WTC11 (cell line): ENCODE results near the gene TMEM245.

Source experiments
- MYBL2 ChIP-seq: sonication (generic); formaldehyde crosslinking; IDR thresholded peaks from 2 replicates; pipeline ENCODE4 v1.8.1; 2023; ENCODE audit warnings: mild to moderate bottlenecking, moderate library complexity, missing genetic modification reagents
- NR1H2 ChIP-seq: sonication (generic); formaldehyde crosslinking; IDR thresholded peaks from 2 replicates; pipeline ENCODE4 v1.9.0; 2021; ENCODE audit warnings: mild to moderate bottlenecking, moderate library complexity, missing genetic modification reagents
- SMAD3 ChIP-seq: sonication (generic); formaldehyde crosslinking; IDR thresholded peaks from 2 replicates; pipeline ENCODE4 v1.8.0; 2022; ENCODE audit warnings: missing genetic modification reagents, mild to moderate bottlenecking, borderline replicate concordance
- TF ChIP-seq, protein P1 (sequence below): fragments of 200-600 bp; IDR thresholded peaks from 2 replicates; pipeline ENCODE4 v1.8.0; 2022; ENCODE audit warnings: antibody characterized with exemption
- TF ChIP-seq, protein P2 (sequence below): sonication (generic); formaldehyde crosslinking; IDR thresholded peaks from 2 replicates; pipeline ENCODE4 v1.8.0; 2023; ENCODE audit warnings: mild to moderate bottlenecking, missing genetic modification reagents

DNA sequence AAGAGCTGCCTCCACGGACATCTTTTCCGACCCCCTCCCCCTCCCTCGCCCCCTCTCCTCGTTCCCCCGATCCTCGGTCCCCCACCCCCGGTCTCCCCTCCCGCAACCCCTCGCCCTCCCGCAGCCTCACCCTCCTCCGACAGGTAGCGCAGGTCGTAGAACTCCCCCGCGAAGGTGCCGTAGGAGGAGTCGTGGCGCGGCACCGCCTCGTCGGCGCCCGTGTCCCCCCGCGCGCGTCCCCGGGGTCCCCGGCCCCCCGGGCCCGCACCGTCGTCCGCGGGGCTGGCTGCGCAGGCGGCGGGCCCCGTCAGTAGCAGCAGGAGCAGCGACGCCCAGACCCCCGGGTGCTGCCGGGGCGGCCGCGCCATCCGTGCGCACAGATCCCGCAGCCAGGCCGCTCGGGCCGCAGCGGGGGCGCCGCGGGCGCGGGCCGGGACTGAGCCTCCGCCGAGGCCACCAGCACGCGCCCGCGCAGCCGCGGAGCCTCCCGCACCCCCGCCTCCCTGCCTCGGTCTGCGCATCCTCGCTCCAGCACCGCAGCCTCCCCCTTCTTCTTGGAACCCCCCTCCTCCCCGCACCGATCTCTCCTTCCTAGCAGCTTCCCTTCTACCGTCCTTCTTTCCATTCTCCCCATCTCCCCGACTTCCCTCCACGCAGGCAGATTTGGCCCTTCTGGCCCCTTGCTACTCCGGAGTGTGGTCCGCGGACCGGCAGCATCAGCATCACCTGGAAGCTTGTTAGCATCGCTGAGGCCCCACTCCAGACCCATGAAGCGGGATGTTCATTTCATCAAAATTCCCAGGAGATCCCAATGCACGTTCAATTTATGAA, 47.2 kb upstream of the TMEM245 start, which contains the start of gene FRRS1L:
- TF ChIP-seq, protein P1, sequence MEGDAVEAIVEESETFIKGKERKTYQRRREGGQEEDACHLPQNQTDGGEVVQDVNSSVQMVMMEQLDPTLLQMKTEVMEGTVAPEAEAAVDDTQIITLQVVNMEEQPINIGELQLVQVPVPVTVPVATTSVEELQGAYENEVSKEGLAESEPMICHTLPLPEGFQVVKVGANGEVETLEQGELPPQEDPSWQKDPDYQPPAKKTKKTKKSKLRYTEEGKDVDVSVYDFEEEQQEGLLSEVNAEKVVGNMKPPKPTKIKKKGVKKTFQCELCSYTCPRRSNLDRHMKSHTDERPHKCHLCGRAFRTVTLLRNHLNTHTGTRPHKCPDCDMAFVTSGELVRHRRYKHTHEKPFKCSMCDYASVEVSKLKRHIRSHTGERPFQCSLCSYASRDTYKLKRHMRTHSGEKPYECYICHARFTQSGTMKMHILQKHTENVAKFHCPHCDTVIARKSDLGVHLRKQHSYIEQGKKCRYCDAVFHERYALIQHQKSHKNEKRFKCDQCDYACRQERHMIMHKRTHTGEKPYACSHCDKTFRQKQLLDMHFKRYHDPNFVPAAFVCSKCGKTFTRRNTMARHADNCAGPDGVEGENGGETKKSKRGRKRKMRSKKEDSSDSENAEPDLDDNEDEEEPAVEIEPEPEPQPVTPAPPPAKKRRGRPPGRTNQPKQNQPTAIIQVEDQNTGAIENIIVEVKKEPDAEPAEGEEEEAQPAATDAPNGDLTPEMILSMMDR = no peak
- TF ChIP-seq NR1H2 (CRISPR knock-in tag) (no peak), SMAD3 (CRISPR knock-in tag) (no peak), MYBL2 (CRISPR knock-in tag) (no peak)
- TF ChIP-seq, protein P2, sequence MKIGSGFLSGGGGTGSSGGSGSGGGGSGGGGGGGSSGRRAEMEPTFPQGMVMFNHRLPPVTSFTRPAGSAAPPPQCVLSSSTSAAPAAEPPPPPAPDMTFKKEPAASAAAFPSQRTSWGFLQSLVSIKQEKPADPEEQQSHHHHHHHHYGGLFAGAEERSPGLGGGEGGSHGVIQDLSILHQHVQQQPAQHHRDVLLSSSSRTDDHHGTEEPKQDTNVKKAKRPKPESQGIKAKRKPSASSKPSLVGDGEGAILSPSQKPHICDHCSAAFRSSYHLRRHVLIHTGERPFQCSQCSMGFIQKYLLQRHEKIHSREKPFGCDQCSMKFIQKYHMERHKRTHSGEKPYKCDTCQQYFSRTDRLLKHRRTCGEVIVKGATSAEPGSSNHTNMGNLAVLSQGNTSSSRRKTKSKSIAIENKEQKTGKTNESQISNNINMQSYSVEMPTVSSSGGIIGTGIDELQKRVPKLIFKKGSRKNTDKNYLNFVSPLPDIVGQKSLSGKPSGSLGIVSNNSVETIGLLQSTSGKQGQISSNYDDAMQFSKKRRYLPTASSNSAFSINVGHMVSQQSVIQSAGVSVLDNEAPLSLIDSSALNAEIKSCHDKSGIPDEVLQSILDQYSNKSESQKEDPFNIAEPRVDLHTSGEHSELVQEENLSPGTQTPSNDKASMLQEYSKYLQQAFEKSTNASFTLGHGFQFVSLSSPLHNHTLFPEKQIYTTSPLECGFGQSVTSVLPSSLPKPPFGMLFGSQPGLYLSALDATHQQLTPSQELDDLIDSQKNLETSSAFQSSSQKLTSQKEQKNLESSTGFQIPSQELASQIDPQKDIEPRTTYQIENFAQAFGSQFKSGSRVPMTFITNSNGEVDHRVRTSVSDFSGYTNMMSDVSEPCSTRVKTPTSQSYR (CRISPR knock-in tag) = no peak
